ENCODE data around the gene SMG5. TPM values are rescaled to one million over a fixed set of nuclear protein-coding genes. Genes with fewer than 3 reads are reported as not detected.

Gene SMG5
- total RNA-seq, 1 experiment from 2014 or later, result 109 TPM

DNA sequence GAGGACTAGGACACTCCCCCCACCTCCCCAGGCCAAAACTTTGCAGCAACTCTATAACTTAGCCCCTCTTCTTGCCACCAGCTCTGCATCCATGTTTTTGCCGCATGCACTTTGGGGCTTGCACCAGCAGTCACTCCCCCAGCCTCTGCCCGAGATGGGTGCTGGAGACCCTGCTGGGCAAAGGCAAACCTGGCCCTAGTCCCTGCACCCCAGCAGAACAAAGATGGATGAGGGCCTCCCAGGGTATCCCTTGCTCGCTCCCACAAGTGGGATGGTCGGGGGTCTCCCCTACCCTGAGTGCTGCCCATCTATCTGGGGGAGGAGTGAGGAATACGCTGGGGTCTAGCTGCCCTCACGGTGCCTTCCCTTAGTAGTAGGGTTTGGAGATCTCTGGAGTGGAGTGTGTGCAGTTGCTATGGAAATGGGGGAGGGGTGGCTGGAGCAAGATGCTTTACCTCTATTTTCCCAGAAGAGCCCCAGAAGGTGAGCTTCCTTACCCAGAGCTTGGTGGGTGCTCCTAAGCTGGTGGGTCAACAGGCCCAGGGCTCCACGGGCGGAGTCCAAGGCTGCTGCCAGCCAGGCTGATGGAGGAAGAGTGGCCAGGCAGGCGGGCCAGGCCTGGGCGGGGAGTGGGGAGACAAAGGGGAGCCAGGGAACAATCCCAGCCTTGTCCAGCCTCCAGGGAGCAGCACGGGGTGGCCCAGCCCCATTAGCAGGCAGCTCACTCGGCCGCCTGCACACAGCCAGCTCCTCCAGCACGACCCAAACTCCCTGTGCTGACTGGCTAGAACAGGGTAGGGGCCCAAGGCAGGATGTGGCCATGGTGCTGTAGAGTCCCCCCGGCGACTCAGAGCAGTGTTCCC, 34.9 kb downstream of the SMG5 start, which contains the start of gene PAQR6 (continued):
- TF ChIP-seq ATF3 (CRISPR knock-in tag; conservative IDR thresholded peaks at IDR 0.05) (no peak), JUN (CRISPR knock-in tag; IDR thresholded peaks at IDR 0.05) (no peak), CREB1 (CRISPR knock-in tag; IDR thresholded peaks at IDR 0.05) (no peak)
- TF ChIP-seq, protein P1, sequence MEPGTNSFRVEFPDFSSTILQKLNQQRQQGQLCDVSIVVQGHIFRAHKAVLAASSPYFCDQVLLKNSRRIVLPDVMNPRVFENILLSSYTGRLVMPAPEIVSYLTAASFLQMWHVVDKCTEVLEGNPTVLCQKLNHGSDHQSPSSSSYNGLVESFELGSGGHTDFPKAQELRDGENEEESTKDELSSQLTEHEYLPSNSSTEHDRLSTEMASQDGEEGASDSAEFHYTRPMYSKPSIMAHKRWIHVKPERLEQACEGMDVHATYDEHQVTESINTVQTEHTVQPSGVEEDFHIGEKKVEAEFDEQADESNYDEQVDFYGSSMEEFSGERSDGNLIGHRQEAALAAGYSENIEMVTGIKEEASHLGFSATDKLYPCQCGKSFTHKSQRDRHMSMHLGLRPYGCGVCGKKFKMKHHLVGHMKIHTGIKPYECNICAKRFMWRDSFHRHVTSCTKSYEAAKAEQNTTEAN (CRISPR knock-in tag; IDR thresholded peaks at IDR 0.05), result no peak
- TF ChIP-seq, protein P2, sequence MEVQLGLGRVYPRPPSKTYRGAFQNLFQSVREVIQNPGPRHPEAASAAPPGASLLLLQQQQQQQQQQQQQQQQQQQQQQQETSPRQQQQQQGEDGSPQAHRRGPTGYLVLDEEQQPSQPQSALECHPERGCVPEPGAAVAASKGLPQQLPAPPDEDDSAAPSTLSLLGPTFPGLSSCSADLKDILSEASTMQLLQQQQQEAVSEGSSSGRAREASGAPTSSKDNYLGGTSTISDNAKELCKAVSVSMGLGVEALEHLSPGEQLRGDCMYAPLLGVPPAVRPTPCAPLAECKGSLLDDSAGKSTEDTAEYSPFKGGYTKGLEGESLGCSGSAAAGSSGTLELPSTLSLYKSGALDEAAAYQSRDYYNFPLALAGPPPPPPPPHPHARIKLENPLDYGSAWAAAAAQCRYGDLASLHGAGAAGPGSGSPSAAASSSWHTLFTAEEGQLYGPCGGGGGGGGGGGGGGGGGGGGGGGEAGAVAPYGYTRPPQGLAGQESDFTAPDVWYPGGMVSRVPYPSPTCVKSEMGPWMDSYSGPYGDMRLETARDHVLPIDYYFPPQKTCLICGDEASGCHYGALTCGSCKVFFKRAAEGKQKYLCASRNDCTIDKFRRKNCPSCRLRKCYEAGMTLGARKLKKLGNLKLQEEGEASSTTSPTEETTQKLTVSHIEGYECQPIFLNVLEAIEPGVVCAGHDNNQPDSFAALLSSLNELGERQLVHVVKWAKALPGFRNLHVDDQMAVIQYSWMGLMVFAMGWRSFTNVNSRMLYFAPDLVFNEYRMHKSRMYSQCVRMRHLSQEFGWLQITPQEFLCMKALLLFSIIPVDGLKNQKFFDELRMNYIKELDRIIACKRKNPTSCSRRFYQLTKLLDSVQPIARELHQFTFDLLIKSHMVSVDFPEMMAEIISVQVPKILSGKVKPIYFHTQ (CRISPR knock-in tag; IDR thresholded peaks at IDR 0.05), result no peak

GRCh38 chr1:156246781-156247459, 35.7 kb downstream of the SMG5 start:
- no peaks in the 10 kb centered on the region for H3K9me3 Mint-ChIP-seq
- no peak overlapping the region for H3K4me3 Mint-ChIP-seq
- peaks cover 4% of the 10 kb centered on the region for H3K27me3 Mint-ChIP-seq (ENCODE audit: low read depth)
- DNase-seq (ENCODE audit: low spot score) (no peak), ATAC-seq (peak; percentile 4)
- H3K27ac Mint-ChIP-seq, result no peak overlapping the region
- ChIA-PET POLR2A (interaction anchor here (1.1 to 1.5 kb wide), 4 partner anchors 34 to 270 kb away, joined by 3 to 7 read pairs (median 4); partner anchors contain the start of genes PMF1 and SMG5), CTCF (interaction anchor here (0.7 to 5.1 kb wide), 14 partner anchors 13 to 199 kb away, joined by 3 to 84 read pairs (median 8); partner anchors contain the start of gene SMG5)
- peaks cover 22% of the 10 kb centered on the region for H3K36me3 Mint-ChIP-seq
- H3K4me1 Mint-ChIP-seq, result peaks cover 22% of the 10 kb centered on the region
- TF ChIP-seq SP1 (CRISPR knock-in tag; conservative IDR thresholded peaks at IDR 0.05) (0 out of 2 replicates have a peak, but pooled peaks have one; percentile 20), FOXP1 (CRISPR knock-in tag; IDR thresholded peaks at IDR 0.05; ENCODE audit: borderline replicate concordance) (0 out of 2 replicates have a peak, but pooled peaks have one; percentile 18), ZNF671 (CRISPR knock-in tag; IDR thresholded peaks at IDR 0.05) (no peak)
- TF ChIP-seq, protein P3, sequence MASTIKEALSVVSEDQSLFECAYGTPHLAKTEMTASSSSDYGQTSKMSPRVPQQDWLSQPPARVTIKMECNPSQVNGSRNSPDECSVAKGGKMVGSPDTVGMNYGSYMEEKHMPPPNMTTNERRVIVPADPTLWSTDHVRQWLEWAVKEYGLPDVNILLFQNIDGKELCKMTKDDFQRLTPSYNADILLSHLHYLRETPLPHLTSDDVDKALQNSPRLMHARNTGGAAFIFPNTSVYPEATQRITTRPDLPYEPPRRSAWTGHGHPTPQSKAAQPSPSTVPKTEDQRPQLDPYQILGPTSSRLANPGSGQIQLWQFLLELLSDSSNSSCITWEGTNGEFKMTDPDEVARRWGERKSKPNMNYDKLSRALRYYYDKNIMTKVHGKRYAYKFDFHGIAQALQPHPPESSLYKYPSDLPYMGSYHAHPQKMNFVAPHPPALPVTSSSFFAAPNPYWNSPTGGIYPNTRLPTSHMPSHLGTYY (CRISPR knock-in tag; IDR thresholded peaks at IDR 0.05), result no peak

DNA sequence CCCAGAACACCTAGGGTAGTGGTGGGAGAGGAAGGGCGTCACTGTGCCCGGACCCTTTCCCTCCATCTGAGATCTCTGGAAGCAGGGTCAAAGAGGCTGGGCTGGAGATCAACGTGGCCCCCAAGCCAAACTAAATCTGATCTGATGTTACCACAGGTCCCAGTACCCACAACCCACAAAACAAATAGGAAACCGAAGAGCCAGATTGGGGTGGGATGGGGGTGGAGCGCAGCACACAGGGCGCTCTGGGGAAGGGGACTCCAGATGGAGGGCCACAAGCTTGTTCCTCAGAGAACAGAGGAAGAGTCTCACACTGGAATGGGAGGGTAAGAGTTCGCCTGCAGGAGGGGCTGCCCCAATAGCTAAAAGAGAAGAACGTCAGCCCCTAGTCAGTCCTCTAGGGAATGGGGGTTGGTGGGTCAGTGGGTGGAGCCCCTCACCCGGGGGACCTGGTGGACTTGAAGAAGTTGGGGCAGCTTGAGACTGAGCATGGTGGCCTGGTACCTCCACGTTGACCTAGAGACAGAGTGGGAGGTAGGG, 36.3 kb downstream of the SMG5 start:
- no peak overlapping the region for H3K27ac Mint-ChIP-seq
- TF ChIP-seq ZNF263 (CRISPR knock-in tag; IDR thresholded peaks at IDR 0.05; ENCODE audit: low read depth) (no peak), ATF1 (CRISPR knock-in tag; IDR thresholded peaks at IDR 0.05) (no peak), NFATC4 (CRISPR knock-in tag; IDR thresholded peaks at IDR 0.05) (no peak), KAT7 (CRISPR knock-in tag; IDR thresholded peaks at IDR 0.05; ENCODE audit: borderline replicate concordance) (no peak), ZNF425 (CRISPR knock-in tag; conservative IDR thresholded peaks at IDR 0.05) (no peak), TCF7 (CRISPR knock-in tag; IDR thresholded peaks at IDR 0.05; ENCODE audit: low read depth) (no peak)
- TF ChIP-seq, protein P3 (CRISPR knock-in tag; IDR thresholded peaks at IDR 0.05), result no peak
- TF ChIP-seq, protein P4, sequence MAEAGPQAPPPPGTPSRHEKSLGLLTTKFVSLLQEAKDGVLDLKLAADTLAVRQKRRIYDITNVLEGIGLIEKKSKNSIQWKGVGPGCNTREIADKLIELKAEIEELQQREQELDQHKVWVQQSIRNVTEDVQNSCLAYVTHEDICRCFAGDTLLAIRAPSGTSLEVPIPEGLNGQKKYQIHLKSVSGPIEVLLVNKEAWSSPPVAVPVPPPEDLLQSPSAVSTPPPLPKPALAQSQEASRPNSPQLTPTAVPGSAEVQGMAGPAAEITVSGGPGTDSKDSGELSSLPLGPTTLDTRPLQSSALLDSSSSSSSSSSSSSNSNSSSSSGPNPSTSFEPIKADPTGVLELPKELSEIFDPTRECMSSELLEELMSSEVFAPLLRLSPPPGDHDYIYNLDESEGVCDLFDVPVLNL (CRISPR knock-in tag; IDR thresholded peaks at IDR 0.05; ENCODE audit: borderline replicate concordance, low read depth), result no peak
- H3K4me3 Mint-ChIP-seq, result peak overlapping the region; percentile 57
- H3K4me1 Mint-ChIP-seq, result peaks cover 22% of the 10 kb centered on the region
- H3K27me3 Mint-ChIP-seq (ENCODE audit: low read depth), result peaks cover 4% of the 10 kb centered on the region
- ATAC-seq, result no peak
- DNase-seq (ENCODE audit: low spot score), result no peak
- peaks cover 17% of the 10 kb centered on the region for H3K36me3 Mint-ChIP-seq
- CTCF ChIA-PET, result interaction anchor here (0.7 to 5.1 kb wide), 15 partner anchors 12 to 199 kb away, joined by 3 to 84 read pairs (median 5); partner anchors contain the start of genes PMF1 and SMG5
- POLR2A ChIA-PET, result interaction anchor here (1.0 to 1.5 kb wide), 3 partner anchors 13 to 105 kb away, joined by 4 to 7 read pairs (median 5); partner anchors contain the start of gene SMG5
- no peaks in the 10 kb centered on the region for H3K9me3 Mint-ChIP-seq

Measured in WTC11 (cell line).